ENCODE data around the gene TPRG1L.

TPRG1L gene

DNA sequence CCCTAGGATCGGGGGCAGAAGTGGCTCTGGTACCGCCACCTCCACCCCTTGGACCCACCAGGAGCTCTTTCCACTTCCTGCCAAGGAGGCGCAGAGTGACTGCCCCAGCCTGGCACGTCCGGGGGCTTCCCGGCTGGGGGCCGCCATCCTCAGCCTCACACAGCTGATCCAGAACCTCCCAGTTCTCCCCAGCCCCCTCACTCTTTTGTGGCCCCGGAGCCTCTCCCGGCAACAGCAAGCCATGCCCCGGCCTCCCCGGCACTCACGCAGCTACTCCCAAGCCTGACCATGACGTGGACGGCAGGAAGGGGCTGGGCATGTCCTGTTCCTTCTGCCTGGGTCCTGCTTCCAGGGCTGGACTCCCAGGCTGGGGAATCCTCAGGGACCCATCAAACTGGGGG is 44.6 kb downstream of the TPRG1L start:
- no peak overlapping the region for H3K4me3 ChIP-seq (ENCODE audit: low read depth, low read length)
- TF ChIP-seq, protein P1, sequence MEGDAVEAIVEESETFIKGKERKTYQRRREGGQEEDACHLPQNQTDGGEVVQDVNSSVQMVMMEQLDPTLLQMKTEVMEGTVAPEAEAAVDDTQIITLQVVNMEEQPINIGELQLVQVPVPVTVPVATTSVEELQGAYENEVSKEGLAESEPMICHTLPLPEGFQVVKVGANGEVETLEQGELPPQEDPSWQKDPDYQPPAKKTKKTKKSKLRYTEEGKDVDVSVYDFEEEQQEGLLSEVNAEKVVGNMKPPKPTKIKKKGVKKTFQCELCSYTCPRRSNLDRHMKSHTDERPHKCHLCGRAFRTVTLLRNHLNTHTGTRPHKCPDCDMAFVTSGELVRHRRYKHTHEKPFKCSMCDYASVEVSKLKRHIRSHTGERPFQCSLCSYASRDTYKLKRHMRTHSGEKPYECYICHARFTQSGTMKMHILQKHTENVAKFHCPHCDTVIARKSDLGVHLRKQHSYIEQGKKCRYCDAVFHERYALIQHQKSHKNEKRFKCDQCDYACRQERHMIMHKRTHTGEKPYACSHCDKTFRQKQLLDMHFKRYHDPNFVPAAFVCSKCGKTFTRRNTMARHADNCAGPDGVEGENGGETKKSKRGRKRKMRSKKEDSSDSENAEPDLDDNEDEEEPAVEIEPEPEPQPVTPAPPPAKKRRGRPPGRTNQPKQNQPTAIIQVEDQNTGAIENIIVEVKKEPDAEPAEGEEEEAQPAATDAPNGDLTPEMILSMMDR (IDR thresholded peaks at IDR 0.05; ENCODE audit: low read depth, low read length), result no peak
- in situ Hi-C loops (cut with HindIII; ENCODE audit: low sequenced_read_pairs), result no loop called here
- DNase-seq (ENCODE audit: low read depth, low spot score), result no peak

DNA sequence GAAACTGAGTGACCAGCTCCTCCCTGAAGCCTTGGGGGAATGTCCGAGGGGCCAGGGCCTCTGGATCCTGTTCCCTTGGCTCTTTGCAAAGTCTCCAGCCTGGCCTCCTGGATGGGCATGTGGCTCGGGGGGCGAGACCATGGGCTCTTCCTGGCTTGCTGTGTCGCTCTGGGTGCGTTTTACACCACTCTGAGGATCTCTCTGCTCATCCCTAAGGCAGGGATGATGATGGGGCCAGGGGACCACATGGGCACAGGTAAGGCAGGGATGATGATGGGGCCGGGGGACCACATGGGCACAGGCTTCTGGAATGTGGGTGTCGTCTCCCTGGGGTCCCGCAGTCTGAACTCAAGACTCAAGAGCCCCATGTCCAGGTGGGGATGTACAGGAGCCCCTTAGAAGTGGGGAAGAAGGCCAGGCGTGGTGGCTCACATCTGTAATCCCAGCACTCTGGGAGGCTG is 45.2 kb downstream of the TPRG1L start:
- no peak for DNase-seq (ENCODE audit: low read depth, low spot score)
- TF ChIP-seq, protein P1 (IDR thresholded peaks at IDR 0.05; ENCODE audit: low read depth, low read length), result no peak
- no peak overlapping the region for H3K4me3 ChIP-seq (ENCODE audit: low read depth, low read length)
- in situ Hi-C loops (cut with HindIII; ENCODE audit: low sequenced_read_pairs), result no loop called here

DNA sequence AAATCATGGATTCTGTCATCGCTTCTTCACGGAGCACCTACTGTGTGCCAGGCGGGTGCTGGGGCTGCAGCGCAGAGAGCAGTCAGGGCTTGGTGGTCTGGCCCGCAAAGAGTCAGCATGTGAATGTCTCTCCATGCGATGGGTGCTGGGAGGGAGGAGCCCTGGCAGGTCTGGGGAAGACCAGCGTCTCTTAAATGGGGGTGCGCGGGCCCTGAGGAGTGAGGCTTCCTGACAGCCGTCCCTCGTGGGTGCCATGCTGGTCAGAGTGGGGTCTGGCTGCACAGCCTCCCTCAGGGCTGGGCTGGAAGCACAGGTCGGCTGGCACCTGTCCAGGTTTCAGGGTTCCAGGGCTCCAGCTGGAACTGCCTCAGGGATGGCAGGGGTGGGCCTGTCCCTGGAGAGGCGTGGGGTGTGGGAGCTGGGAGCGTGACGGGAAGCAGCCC is 46.0 kb downstream of the TPRG1L start:
- no peak for DNase-seq (ENCODE audit: low read depth, low spot score)
- TF ChIP-seq, protein P1 (IDR thresholded peaks at IDR 0.05; ENCODE audit: low read depth, low read length), result no peak
- in situ Hi-C loops (cut with HindIII; ENCODE audit: low sequenced_read_pairs), result no loop called here
- H3K4me3 ChIP-seq (ENCODE audit: low read depth, low read length), result no peak overlapping the region

DNA sequence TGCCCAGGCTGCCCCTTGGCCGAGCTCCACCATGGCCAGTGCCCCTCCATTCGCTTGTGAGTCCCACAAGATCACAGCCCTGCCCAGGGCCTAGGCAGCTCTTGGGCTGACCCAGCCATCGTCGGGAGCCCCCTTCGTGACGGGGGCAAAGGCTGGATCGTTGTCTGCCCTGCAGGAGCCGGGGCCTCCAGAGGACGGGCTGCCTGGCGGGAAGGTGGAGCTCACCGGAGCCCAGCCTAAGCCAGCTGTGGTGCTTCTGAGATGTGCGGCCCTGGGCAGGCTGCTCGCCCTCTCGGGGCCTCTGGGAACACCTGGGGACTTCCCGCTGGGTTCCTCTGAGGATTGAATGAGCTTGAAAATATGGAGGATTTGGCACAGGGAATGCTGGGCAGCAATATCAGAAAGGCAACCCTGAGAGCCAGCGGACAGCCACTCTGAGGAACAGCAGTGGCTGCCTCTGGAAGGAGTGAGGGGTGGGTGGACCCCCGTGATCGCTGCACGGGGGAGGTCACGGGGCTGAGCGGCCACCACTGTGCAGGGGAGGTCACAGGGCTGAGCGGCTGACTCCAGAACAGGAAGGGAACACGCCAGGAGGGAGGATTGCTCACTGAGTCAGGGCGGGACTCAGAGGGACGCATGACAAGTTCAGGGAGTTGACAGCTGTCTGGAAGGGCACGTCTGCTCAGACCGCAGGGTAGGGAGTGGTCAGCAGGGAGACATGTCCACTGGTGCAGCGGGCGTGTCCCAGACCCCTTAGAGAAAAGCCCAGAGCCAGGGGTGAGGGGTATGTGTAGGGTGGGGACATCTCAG is 46.8 kb downstream of the TPRG1L start:
- TF ChIP-seq, protein P1 (IDR thresholded peaks at IDR 0.05; ENCODE audit: low read depth, low read length), result no peak
- in situ Hi-C loops (cut with HindIII; ENCODE audit: low sequenced_read_pairs), result no loop called here
- DNase-seq (ENCODE audit: low read depth, low spot score), result no peak

DNA sequence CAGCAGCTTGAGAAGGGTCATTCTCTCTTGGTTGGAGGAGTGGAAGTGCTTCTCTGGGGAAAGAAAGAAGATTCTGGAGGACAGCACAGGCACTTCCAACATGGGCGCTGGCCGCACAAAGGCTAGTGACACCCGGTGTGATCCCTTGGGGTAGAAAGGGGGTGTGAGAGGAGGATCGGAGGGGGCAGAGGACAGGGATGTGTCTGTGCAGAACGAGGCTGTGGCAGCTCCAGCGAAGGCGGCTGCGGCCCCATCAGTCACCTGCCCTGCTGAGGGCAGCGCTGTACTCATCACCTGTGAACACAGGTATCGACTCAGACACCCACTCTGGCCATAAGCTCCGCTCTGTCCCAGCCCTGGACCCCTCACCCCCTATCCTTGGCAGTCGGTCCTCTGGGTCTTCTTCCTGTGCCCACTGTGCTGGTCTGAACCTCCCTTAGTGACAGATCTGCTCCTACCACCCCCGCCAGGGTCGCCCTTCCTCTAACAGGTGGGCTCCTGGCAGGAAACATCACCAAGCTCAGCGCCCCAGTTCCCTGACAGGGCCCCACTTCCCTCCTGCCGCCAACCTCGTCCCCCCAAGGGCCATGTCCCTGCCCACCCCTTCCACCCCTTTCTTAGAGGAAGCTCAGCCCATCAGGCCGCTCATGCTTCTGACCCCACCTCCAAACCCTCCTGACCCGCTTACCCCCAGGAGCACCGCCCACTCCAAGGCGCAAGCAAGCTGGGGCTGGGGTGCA is 47.6 kb downstream of the TPRG1L start:
- DNase-seq (ENCODE audit: low read depth, low spot score), result no peak
- in situ Hi-C loops (cut with HindIII; ENCODE audit: low sequenced_read_pairs), result no loop called here
- no peak overlapping the region for H3K4me3 ChIP-seq (ENCODE audit: low read depth, low read length)
- TF ChIP-seq, protein P1 (IDR thresholded peaks at IDR 0.05; ENCODE audit: low read depth, low read length), result no peak

More for the DNA sequence above, 46.8 kb downstream of the TPRG1L start:
- H3K4me3 ChIP-seq (ENCODE audit: low read depth, low read length), result no peak overlapping the region

DNA sequence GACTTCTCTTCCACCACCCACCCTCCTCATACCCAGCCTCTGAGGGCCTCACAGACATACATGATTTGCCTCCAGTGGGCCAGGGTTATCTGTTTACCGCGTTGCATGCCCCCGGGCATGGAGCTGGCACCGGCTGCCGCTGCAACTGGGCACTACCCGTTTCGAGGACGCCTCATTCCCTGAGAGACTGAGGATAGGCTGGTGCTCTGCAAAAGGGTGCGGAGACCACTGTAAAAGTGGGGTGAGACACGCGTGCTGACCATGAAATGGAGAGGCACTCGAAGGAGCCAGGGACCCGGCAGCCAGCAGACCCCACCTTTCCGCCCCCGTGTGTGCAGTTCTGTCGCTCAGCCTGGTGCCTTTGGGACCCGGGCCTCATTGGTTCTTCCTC is 48.2 kb downstream of the TPRG1L start:
- in situ Hi-C loops (cut with HindIII; ENCODE audit: low sequenced_read_pairs), result no loop called here
- DNase-seq (ENCODE audit: low read depth, low spot score), result no peak
- TF ChIP-seq, protein P1 (IDR thresholded peaks at IDR 0.05; ENCODE audit: low read depth, low read length), result no peak
- no peak overlapping the region for H3K4me3 ChIP-seq (ENCODE audit: low read depth, low read length)

Data from astrocyte of the spinal cord (primary cell).